ENCODE data around the gene CNOT4.

GRCh38 chr7:135382173-135382572, 127.7 kb downstream of the CNOT4 start:
- TF ChIP-seq, protein P1, sequence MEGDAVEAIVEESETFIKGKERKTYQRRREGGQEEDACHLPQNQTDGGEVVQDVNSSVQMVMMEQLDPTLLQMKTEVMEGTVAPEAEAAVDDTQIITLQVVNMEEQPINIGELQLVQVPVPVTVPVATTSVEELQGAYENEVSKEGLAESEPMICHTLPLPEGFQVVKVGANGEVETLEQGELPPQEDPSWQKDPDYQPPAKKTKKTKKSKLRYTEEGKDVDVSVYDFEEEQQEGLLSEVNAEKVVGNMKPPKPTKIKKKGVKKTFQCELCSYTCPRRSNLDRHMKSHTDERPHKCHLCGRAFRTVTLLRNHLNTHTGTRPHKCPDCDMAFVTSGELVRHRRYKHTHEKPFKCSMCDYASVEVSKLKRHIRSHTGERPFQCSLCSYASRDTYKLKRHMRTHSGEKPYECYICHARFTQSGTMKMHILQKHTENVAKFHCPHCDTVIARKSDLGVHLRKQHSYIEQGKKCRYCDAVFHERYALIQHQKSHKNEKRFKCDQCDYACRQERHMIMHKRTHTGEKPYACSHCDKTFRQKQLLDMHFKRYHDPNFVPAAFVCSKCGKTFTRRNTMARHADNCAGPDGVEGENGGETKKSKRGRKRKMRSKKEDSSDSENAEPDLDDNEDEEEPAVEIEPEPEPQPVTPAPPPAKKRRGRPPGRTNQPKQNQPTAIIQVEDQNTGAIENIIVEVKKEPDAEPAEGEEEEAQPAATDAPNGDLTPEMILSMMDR (conservative IDR thresholded peaks at IDR 0.05), result no peak
- no peak for TF ChIP-seq ZFX (IDR thresholded peaks at IDR 0.05)
